ENCODE results near the gene LIM2. TPM values are rescaled to one million over a fixed set of nuclear protein-coding genes. Genes with fewer than 3 reads are reported as not detected.

The LIM2 gene
- total RNA-seq, 4 donors from 2014 or later = not detected

DNA sequence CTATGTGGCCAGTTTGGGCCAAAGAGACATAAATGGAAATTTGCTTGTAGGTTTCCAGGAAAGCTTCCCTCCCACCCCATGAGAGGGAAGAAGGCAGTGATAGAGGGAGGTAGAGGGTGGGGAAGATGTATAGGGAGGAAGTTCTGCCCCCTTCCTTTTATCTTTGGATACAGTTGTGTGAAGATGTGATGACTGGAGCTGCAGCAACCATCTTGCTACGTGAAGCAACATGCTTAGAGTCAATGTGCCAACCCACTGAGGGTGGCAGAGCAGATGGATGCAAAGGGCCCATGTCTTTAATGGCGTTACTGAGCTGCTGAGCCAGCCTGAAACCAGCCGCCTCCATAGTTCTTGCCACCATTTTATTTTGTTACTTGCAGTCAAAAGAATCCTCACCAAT lies 56.6 kb downstream of the LIM2 start:
- Histone ChIP-seq H3K4me1 (peaks cover 0 to 13% (median 6%) of the 10 kb centered on the region in 4 donors), H3K36me3 (no peaks in the 10 kb centered on the region), H3K9me3 (no peaks in the 10 kb centered on the region), H3K4me3 (no peak overlapping the region), H3K27ac (no peak overlapping the region), H3K27me3 (peaks cover 33% of the 10 kb centered on the region)
- intact Hi-C loops (cut with DNase I; ENCODE audit: low total_unique reads) = loop anchor here (10.0 kb wide), 1 partner anchor 94 kb away; no protein-coding TSS in a partner anchor
- no peak for DNase-seq
- in situ Hi-C loops (cut with MboI; ENCODE audit: low pct_ligation_motif_present in 1 of 4, low pct_unique_long_range_greater_than_20kb in 1 of 4, low sequenced_read_pairs in 3 of 4) = loop anchor here in 2 of 4 donors (10.0 to 25.0 kb wide), 2 partner anchors 94 to 106 kb away; no protein-coding TSS in a partner anchor
- TF ChIP-seq EP300 (IDR thresholded peaks at IDR 0.05; ENCODE audit: low read depth) (no peak), POLR2AphosphoS5 (IDR thresholded peaks at IDR 0.05) (no peak), POLR2A (IDR thresholded peaks at IDR 0.05) (no peak)
- TF ChIP-seq, protein P1, sequence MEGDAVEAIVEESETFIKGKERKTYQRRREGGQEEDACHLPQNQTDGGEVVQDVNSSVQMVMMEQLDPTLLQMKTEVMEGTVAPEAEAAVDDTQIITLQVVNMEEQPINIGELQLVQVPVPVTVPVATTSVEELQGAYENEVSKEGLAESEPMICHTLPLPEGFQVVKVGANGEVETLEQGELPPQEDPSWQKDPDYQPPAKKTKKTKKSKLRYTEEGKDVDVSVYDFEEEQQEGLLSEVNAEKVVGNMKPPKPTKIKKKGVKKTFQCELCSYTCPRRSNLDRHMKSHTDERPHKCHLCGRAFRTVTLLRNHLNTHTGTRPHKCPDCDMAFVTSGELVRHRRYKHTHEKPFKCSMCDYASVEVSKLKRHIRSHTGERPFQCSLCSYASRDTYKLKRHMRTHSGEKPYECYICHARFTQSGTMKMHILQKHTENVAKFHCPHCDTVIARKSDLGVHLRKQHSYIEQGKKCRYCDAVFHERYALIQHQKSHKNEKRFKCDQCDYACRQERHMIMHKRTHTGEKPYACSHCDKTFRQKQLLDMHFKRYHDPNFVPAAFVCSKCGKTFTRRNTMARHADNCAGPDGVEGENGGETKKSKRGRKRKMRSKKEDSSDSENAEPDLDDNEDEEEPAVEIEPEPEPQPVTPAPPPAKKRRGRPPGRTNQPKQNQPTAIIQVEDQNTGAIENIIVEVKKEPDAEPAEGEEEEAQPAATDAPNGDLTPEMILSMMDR (IDR thresholded peaks at IDR 0.05) = no peak
- WGBS, 2 donors (ENCODE audit: low coverage in 1 of 2) = 75% methylated on average over 3 of the region's 3 CpGs; no CpG with 5 or more reads in 1 of the 2 donors

- H3K36me3 ChIP-seq = no peaks in the 10 kb centered on the region
- intact Hi-C loops (cut with DNase I; ENCODE audit: low total_unique reads) (loop anchor here (10.0 kb wide), 1 partner anchor 94 kb away; no protein-coding TSS in a partner anchor), in situ Hi-C loops (cut with MboI; ENCODE audit: low pct_ligation_motif_present in 1 of 4, low pct_unique_long_range_greater_than_20kb in 1 of 4, low sequenced_read_pairs in 3 of 4) (loop anchor here in 2 of 4 donors (10.0 to 25.0 kb wide), 2 partner anchors 94 to 107 kb away; no protein-coding TSS in a partner anchor)
- H3K27ac ChIP-seq = no peak overlapping the region
- H3K9me3 ChIP-seq = no peaks in the 10 kb centered on the region
- peaks cover 0 to 13% (median 6%) of the 10 kb centered on the region in 4 donors for H3K4me1 ChIP-seq
- 96 to 100% methylated on average over 1 to 4 of the region's 4 CpGs for WGBS, 2 donors (ENCODE audit: low coverage in 1 of 2)
- peaks cover 40% of the 10 kb centered on the region for H3K27me3 ChIP-seq
- DNase-seq = no peak
- TF ChIP-seq POLR2AphosphoS5 (IDR thresholded peaks at IDR 0.05) (no peak), EP300 (IDR thresholded peaks at IDR 0.05; ENCODE audit: low read depth) (no peak), POLR2A (IDR thresholded peaks at IDR 0.05) (no peak)
- TF ChIP-seq, protein P1 (IDR thresholded peaks at IDR 0.05) = no peak
- no peak overlapping the region for H3K4me3 ChIP-seq
These were observed 57.4 kb downstream of the LIM2 start for GRCh38 chr19:51330366-51330765.

Other genes starting within 250 kb of the LIM2 start
- 1 to 10 TPM in 1 of 4 donors, under 1 TPM in 1, not detected in 2; 0.82 to 2.1 TPM for gene SIGLEC7, start 245.7 kb downstream of the LIM2 start, total RNA-seq
- gene CD33, start 162.9 kb downstream of the LIM2 start, total RNA-seq = 1 to 10 TPM in 2 of 4 donors, not detected in 2; 2.5 to 2.6 TPM
- not detected for gene SIGLECL1, start 136.9 kb downstream of the LIM2 start, total RNA-seq
- gene IGLON5, start 76.3 kb downstream of the LIM2 start, total RNA-seq = under 1 TPM in 1 of 4 donors, not detected in 3; 0.27 TPM
- 1 to 10 TPM in 3 of 4 donors, under 1 TPM in 1; 0.60 to 2.2 (median 1.8) TPM for gene VSIG10L, start 45.8 kb downstream of the LIM2 start, total RNA-seq
- gene ETFB, start 21.6 kb downstream of the LIM2 start, total RNA-seq = 100 to 1,000 TPM in 2 of 4 donors, 10 to 100 TPM in 2; 56.9 to 147 (median 99.1) TPM
- gene CLDND2, start 19.0 kb downstream of the LIM2 start, total RNA-seq = not detected
- 1 to 10 TPM in 2 of 4 donors, not detected in 2; 1.6 to 3.0 TPM for gene NKG7, start 15.3 kb downstream of the LIM2 start, total RNA-seq
- not detected for gene C19orf84, start 2.6 kb upstream of the LIM2 start, total RNA-seq
- gene SIGLEC10, start 29.7 kb upstream of the LIM2 start, total RNA-seq = 10 to 100 TPM in 1 of 4 donors, 1 to 10 TPM in 2, not detected in 1; 3.7 to 15.7 (median 4.9) TPM
- 1 to 10 TPM in 1 of 4 donors, under 1 TPM in 1, not detected in 2; 0.27 to 1.3 TPM for gene SIGLEC8, start 70.5 kb upstream of the LIM2 start, total RNA-seq
- gene CEACAM18, start 90.6 kb upstream of the LIM2 start, total RNA-seq = not detected
- under 1 TPM in 2 of 4 donors, not detected in 2; 0.41 to 0.48 TPM for gene SIGLEC12, start 113.8 kb upstream of the LIM2 start, total RNA-seq
- 1 to 10 TPM in 2 of 4 donors, under 1 TPM in 1, not detected in 1; 0.55 to 4.4 (median 1.7) TPM for gene SIGLEC6, start 143.7 kb upstream of the LIM2 start, total RNA-seq
- 10 to 100 TPM in 1 of 4 donors, 1 to 10 TPM in 3; 5.6 to 12.7 (median 6.6) TPM for gene ZNF175, start 183.3 kb upstream of the LIM2 start, total RNA-seq
- gene SIGLEC5, start 242.4 kb upstream of the LIM2 start, total RNA-seq = 1 to 10 TPM in 1 of 4 donors, not detected in 3; 1.1 TPM